AG09309 (cell line): ENCODE data around the gene PDCD7.

Experiments used
- DNase-seq: peaks from one replicate; pipeline ENCODE4 v3.0.0-alpha.2; 2010; ENCODE audit warnings: low read depth
- H3K4me3 ChIP-seq: 2 replicates; pipeline ENCODE4 v1.5.1; 2011; ENCODE audit warnings: mild to moderate bottlenecking, low read depth, low read length, moderate library complexity; ENCODE audit not compliant: control insufficient read depth
- CTCF ChIP-seq: IDR thresholded peaks from 2 replicates; pipeline ENCODE4 v1.5.1; 2011; ENCODE audit warnings: mild to moderate bottlenecking, low read depth, low read length, inconsistent platforms; ENCODE audit not compliant: insufficient read depth, control insufficient read depth; ENCODE audit errors: missing control alignments

PDCD7 gene

DNA sequence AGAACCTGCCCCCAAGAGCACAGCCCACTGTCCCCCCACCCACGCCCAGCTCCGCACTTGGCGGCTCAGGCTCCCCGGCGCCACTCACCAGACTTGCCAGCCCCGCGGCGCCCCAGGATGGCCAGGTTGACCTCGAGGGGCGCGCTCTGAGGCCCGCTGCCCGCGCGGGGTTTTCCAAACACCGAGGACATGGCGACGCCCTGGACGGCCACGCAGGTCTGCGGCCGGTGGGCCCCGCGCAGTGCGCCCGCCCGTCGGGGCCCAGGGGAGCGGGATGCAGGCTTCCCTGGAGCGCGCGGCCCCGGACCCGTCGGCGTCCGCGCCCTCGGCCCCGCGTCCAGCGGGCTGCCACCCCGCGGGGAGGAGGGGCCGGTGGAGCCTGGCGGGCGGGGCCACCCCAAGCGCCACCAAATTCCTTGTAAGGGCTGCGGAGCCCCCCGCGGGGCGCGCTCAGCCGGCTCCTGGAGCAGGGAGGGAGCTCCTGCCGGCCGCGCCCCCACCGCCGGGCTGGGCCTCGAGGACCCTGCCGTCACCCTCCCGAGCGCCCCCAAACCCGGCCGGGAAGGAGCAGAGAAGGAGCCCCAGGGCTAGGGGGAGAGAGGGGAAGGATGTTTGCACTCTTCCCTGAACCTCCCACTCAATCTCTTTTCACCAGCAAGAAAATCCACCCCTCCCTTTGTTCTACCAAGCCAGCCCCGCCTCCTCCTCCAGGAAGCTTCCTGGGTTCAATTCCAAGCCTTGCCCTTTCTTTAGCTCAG lies 65.8 kb downstream of the PDCD7 start, which contains the start of gene RASL12:
Gene RASL12, minus strand, starts transcription at position 347 of the 758 bp plus-strand sequence. Its CDS starts 156 bp downstream, at position 191.
- DNase-seq = no peak
- no peak within 1 kb of the TSS for H3K4me3 ChIP-seq
- TF ChIP-seq CTCF = no peak
